Left lung (tissue), 10 donors: ENCODE data around the gene TPMT. TPM values are rescaled to one million over a fixed set of nuclear protein-coding genes. Genes with fewer than 3 reads are reported as not detected.

Source experiments
- ATAC-seq: fragments of 200-7000 bp; cut with Tn5 transposase; one replicate; pipeline ENCODE4 v1.9.1; 2020; ENCODE audit warnings: moderate library complexity
- DNase-seq, 4 donors: peaks; one replicate each; pipeline ENCODE4 v3.0.0-alpha.2; 2013 to 2020
- H3K27ac ChIP-seq, 2 donors: fragments of 200-600 bp; sonication (generic) in 1 of 2; one replicate each; pipeline versions ENCODE4 v1.5.0 to v1.8.0; 2020 to 2021
- H3K27me3 ChIP-seq, 2 donors: fragments of 200-600 bp; sonication (generic) in 1 of 2; one replicate each; pipeline versions ENCODE4 v1.5.0 to v1.8.0; 2020 to 2021
- H3K36me3 ChIP-seq, 2 donors: fragments of 200-600 bp; sonication (generic) in 1 of 2; one replicate each; pipeline versions ENCODE4 v1.5.0 to v1.8.0; 2020 to 2021
- H3K4me1 ChIP-seq, 2 donors: fragments of 200-600 bp; one replicate each; pipeline ENCODE4 v1.8.0; 2021
- H3K4me3 ChIP-seq, 2 donors: fragments of 200-600 bp; sonication (generic) in 1 of 2; one replicate each; pipeline versions ENCODE4 v1.5.0 to v1.8.0; 2020 to 2021; ENCODE audit warnings: mild to moderate bottlenecking in 1 of 2
- H3K9me3 ChIP-seq, 2 donors: fragments of 200-600 bp; sonication (generic) in 1 of 2; one replicate each; pipeline versions ENCODE4 v1.5.0 to v1.8.0; 2020 to 2021
- intact Hi-C, 2 donors: fragments of 100-400 bp; cut with DNase I; formaldehyde crosslinking; loops; one replicate each; pipeline versions ENCODE4 v1.11.2 to v1.14.2; 2022
- polyA plus RNA-seq, 6 donors: library from polyadenylated mRNA; unstranded; fragments of 120-200 nt; gene quantifications; one replicate each; pipeline ENCODE4 v1.2.1, GENCODE V29; 2013; ENCODE audit not compliant: insufficient read length in 6 of 6
- total RNA-seq, 2 donors: library from RNA; stranded (reverse); fragmentation: NEBNext Ultra II Directional; extraction: Animal tissue kit (Norgen Biotek cat#: 25700); gene quantifications; one replicate each; pipeline ENCODE4 v1.2.1, GENCODE V29; 2021
- TF ChIP-seq, protein P1 (sequence below), 2 donors: fragments of 200-600 bp; sonication (generic) in 1 of 2; IDR thresholded peaks; one replicate each; pipeline versions ENCODE4 v1.5.0 to v1.8.0; 2021; ENCODE audit warnings: antibody characterized with exemption in 2 of 2
- donor health status: DM: no; HTN: yes; CAD: no.
- donor health status: DM: no; HTN: no; CAD: no.

TPMT gene
- total and polyA plus RNA-seq, 8 donors, result 12.1 to 16.3 (median 14.8) TPM

DNA sequence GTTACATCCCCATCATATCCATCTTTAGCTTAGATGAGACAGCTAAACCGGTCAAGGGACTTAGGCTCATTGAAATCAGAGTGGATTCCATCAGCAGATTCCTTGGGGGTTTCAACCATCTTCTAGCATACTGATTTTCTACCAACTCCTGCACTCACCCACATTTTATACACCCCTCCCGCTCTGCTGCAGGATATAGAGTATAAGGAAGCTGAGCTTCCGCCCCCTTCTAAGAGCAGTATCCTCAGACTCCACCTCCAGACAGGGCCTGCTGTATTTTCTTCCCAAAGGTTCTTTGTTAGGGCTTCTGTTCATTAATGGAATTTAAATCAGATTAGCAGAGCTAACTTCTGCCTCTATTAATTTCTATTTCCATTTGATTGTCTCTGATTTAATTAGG, 22.5 kb downstream of the TPMT start:
- no peaks in the 10 kb centered on the region for H3K27me3 ChIP-seq
- peaks cover 0 to 90% of the 10 kb centered on the region in 2 donors for H3K36me3 ChIP-seq
- intact Hi-C loops, result no loop called here
- H3K4me3 ChIP-seq, result no peak overlapping the region
- H3K9me3 ChIP-seq, result no peaks in the 10 kb centered on the region
- DNase-seq, result no peak
- H3K4me1 ChIP-seq, result no peaks in the 10 kb centered on the region
- TF ChIP-seq, protein P1, sequence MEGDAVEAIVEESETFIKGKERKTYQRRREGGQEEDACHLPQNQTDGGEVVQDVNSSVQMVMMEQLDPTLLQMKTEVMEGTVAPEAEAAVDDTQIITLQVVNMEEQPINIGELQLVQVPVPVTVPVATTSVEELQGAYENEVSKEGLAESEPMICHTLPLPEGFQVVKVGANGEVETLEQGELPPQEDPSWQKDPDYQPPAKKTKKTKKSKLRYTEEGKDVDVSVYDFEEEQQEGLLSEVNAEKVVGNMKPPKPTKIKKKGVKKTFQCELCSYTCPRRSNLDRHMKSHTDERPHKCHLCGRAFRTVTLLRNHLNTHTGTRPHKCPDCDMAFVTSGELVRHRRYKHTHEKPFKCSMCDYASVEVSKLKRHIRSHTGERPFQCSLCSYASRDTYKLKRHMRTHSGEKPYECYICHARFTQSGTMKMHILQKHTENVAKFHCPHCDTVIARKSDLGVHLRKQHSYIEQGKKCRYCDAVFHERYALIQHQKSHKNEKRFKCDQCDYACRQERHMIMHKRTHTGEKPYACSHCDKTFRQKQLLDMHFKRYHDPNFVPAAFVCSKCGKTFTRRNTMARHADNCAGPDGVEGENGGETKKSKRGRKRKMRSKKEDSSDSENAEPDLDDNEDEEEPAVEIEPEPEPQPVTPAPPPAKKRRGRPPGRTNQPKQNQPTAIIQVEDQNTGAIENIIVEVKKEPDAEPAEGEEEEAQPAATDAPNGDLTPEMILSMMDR (IDR thresholded peaks at IDR 0.05), result no peak
- no peak overlapping the region for H3K27ac ChIP-seq
- ATAC-seq, result no peak

DNA sequence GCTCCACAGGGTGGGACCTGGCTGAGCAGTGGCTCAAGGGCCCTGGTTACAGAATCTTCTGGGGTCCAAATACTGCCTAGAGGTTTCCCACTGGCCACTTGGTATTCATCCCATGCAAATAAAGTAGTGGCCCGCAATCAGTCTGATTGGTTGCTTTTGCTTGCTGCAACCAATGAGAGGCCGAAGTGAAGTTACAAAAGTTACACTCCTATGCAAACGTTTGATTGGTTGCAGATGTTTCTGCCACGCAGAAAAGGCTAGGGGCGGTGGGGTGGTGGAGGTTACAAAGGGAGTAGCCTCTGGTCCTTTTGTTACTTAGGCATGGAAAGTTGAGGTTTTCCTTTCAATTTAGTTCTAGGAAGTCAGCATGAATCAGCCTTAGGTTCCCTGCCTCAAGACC, 28.8 kb downstream of the TPMT start:
- ATAC-seq (no peak), DNase-seq (no peak)
- TF ChIP-seq, protein P1 (IDR thresholded peaks at IDR 0.05), result no peak
- intact Hi-C loops, result no loop called here
- no peaks in the 10 kb centered on the region for H3K27me3 ChIP-seq
- H3K9me3 ChIP-seq, result no peaks in the 10 kb centered on the region
- H3K27ac ChIP-seq, result no peak overlapping the region
- no peak overlapping the region for H3K4me3 ChIP-seq
- peaks cover 0 to 14% of the 10 kb centered on the region in 2 donors for H3K4me1 ChIP-seq
- H3K36me3 ChIP-seq, result peaks cover 0 to 29% of the 10 kb centered on the region in 2 donors

DNA sequence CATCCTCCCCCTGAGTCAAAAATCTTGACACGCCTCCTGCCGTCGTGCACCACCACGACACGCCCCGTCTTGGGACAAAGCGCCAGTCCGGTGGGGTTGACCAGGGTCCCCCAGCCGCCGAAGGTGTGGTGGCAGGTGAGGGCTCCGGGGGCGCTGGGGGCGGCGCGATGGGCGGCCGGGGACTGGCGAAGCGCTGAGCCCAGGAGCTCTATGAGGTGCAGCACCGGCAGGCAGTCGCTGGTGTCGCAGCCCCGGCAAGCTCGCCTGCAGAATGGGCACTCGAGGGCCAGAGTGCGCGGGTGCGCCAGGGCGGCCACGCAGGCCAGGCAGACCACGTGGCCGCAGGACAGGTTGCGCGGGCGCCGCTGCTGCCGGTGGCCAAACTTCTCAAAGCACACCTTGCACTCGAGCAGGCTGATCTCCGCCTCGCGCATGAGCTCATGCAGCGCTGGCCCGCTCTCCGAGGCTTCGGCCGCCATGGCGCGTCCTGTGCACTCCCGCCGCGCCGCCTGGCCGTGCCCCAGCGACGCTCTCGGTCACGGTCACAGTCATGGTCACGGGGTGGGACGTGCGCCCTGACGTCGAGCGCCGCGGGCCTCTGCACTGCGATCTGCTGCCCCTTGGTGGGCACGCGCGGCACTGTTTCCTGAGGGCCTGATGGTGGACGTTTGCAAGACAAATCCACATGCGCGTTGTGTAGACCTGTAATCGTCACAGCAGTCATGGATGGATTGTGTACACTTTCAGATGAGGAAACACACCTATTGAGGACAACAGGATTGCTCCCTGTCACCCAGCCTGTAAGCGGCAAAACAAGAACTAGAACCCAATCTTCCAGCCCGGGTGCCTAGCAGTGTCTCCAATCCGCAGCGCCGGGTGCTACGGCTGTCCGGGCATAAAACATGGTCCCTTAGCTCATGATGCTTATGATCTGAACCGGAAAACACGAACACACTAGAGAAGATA, 32.5 kb downstream of the TPMT start, which contains the start of gene NHLRC1:
Gene NHLRC1 (minus strand): TSS at position 550 of the 966 bp plus-strand sequence. CDS start 71 bp downstream, at position 479.
- Histone ChIP-seq H3K9me3 (no peaks in the 10 kb centered on the region), H3K4me3 (peak within 1 kb of the TSS; percentile 38 to 57), H3K4me1 (peaks cover 0 to 14% of the 10 kb centered on the region in 2 donors), H3K36me3 (no peaks in the 10 kb centered on the region), H3K27me3 (no peaks in the 10 kb centered on the region), H3K27ac (peak within 1 kb of the TSS; percentile 51)
- intact Hi-C loops, result no loop called here
- TF ChIP-seq, protein P1 (IDR thresholded peaks at IDR 0.05), result peak; percentile 89 to 93
- ATAC-seq, result peak; percentile 100
- peak; percentile 84 to 95 (median 92) for DNase-seq

DNA sequence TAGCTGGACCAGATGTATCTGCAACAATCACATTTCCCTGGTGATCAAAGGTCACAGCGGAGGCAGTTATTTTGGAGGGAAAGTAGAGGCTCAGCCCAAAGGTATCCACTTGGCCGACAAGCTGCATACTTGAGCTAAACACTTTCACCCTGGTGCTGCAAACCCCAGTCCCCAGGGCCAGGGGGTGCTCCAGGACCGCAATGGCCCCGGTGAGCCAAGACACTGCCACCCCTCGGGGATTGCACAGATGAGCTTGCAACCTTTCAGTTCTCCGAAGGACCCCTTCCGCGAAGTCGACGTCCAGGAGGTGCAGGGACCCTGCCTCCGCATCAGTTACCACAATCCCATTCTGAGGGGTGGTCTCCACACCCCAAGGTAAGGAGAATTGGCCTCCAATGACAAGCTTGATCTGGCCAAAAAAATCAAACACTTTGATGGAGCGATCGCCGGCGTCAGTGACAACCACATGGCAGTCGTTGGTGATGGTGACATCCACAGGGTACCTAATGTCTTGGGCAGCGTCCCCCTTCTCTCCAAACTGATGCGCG, 33.2 kb downstream of the TPMT start:
- Histone ChIP-seq H3K4me3 (peak overlapping the region in 1 of 2 donors; percentile 38), H3K36me3 (no peaks in the 10 kb centered on the region), H3K27ac (no peak overlapping the region), H3K4me1 (peaks cover 0 to 14% of the 10 kb centered on the region in 2 donors), H3K9me3 (no peaks in the 10 kb centered on the region), H3K27me3 (no peaks in the 10 kb centered on the region)
- no peak for ATAC-seq
- TF ChIP-seq, protein P1 (IDR thresholded peaks at IDR 0.05), result no peak
- DNase-seq, result no peak
- intact Hi-C loops, result no loop called here

DNA sequence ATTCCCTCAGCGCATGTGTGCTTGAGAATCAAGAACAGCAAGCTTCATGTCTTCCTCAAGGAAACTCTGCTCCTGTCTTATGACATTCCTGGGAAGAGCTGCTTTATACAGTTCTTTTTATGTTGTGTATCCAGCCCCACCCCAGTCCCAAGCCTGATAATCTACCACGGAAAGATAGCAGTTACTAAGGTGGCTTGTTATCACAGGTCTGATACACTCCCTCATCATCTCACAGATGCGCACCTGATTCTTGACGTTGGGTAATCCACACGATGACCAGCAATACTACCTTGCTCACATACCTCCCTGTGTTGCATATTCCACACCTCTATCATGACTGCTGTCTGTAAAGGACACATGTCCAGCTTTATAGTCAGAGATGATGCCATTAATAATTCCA, 35.6 kb downstream of the TPMT start:
- intact Hi-C loops, result no loop called here
- no peak overlapping the region for H3K4me3 ChIP-seq
- no peak for ATAC-seq
- H3K27me3 ChIP-seq, result no peaks in the 10 kb centered on the region
- H3K36me3 ChIP-seq, result no peaks in the 10 kb centered on the region
- no peak for DNase-seq
- peaks cover 0 to 14% of the 10 kb centered on the region in 2 donors for H3K4me1 ChIP-seq
- no peaks in the 10 kb centered on the region for H3K9me3 ChIP-seq
- H3K27ac ChIP-seq, result no peak overlapping the region
- TF ChIP-seq, protein P1 (IDR thresholded peaks at IDR 0.05), result no peak
